Myocyte (in vitro differentiated cells): Measurements from ENCODE around the gene GUCY1A2. TPM values are rescaled to one million over a fixed set of nuclear protein-coding genes. Genes with fewer than 3 reads are reported as not detected.
A peak's percentile ranks its signal among the peaks of the same experiment; 100 is the strongest.

Source experiments
- DNase-seq: peaks from one replicate; pipeline ENCODE4 v3.0.0-alpha.2; 2012; ENCODE audit warnings: low read depth
- total RNA-seq: library from RNA; depleted of rRNA; stranded (reverse); fragments of >200 nt; gene quantifications from 2 replicates; pipeline ENCODE4 v1.2.3, GENCODE V29; 2014

The GUCY1A2 gene
- total RNA-seq, 1 donor from 2014 or later = 0.29 TPM

GRCh38 chr11:106761745-106762144 is 256.5 kb downstream of the GUCY1A2 start:
- DNase-seq = no peak

- DNase-seq = no peak
These were observed 257.0 kb downstream of the GUCY1A2 start for GRCh38 chr11:106761240-106761639.

- no peak for DNase-seq
These were observed 270.2 kb downstream of the GUCY1A2 start for GRCh38 chr11:106748059-106748458.

- DNase-seq = no peak
These were observed 272.3 kb downstream of the GUCY1A2 start for GRCh38 chr11:106745941-106746340.

GRCh38 chr11:106733635-106734034 is 284.6 kb downstream of the GUCY1A2 start:
- peak; percentile 1 for DNase-seq

GRCh38 chr11:106728859-106729258 is 289.4 kb downstream of the GUCY1A2 start:
- no peak for DNase-seq

- DNase-seq = no peak
These were observed 289.9 kb downstream of the GUCY1A2 start for GRCh38 chr11:106728379-106728778.

- DNase-seq = no peak
These were observed 291.0 kb downstream of the GUCY1A2 start for GRCh38 chr11:106727256-106727655.

GRCh38 chr11:106724293-106724892 is 293.9 kb downstream of the GUCY1A2 start:
- no peak for DNase-seq

- no peak for DNase-seq
These were observed 295.2 kb downstream of the GUCY1A2 start for GRCh38 chr11:106723071-106723470.

GRCh38 chr11:106717222-106717621 is 301.1 kb downstream of the GUCY1A2 start:
- DNase-seq = no peak

GRCh38 chr11:106714199-106714598 is 304.1 kb downstream of the GUCY1A2 start:
- no peak for DNase-seq

- peak; percentile 1 for DNase-seq
These were observed 309.9 kb downstream of the GUCY1A2 start for GRCh38 chr11:106708348-106708747.

GRCh38 chr11:106706355-106706754 is 311.9 kb downstream of the GUCY1A2 start:
- no peak for DNase-seq

GRCh38 chr11:106702805-106703204 is 315.5 kb downstream of the GUCY1A2 start:
- DNase-seq = no peak

- no peak for DNase-seq
These were observed 321.2 kb downstream of the GUCY1A2 start for GRCh38 chr11:106697058-106697457.

- DNase-seq = no peak
These were observed 322.8 kb downstream of the GUCY1A2 start for GRCh38 chr11:106695506-106695905.

- DNase-seq = no peak
These were observed 323.8 kb downstream of the GUCY1A2 start for GRCh38 chr11:106694501-106694900.

- DNase-seq = no peak
These were observed 326.4 kb downstream of the GUCY1A2 start for GRCh38 chr11:106691807-106692365.

- no peak for DNase-seq
These were observed 327.4 kb downstream of the GUCY1A2 start for GRCh38 chr11:106690923-106691322.

GRCh38 chr11:106684944-106685343 is 333.3 kb downstream of the GUCY1A2 start:
- no peak for DNase-seq

GRCh38 chr11:106683435-106683834 is 334.8 kb downstream of the GUCY1A2 start:
- DNase-seq = no peak

- no peak for DNase-seq
These were observed 336.8 kb downstream of the GUCY1A2 start for GRCh38 chr11:106681435-106681834.
